WERI-Rb-1 (cell line): Measurements from ENCODE around the gene CCL22.

Source experiments
- DNase-seq: peaks from one replicate; pipeline ENCODE4 v3.0.0-alpha.2; 2020
- H3K27ac ChIP-seq: fragments of 250-450 bp; sonication (Bioruptor Pico); 2 replicates; pipeline ENCODE4 v1.5.1; 2020; ENCODE audit warnings: mild to moderate bottlenecking, moderate library complexity
- H3K27me3 ChIP-seq: fragments of 250-450 bp; sonication (Bioruptor Pico); 2 replicates; pipeline ENCODE4 v1.5.1; 2021; ENCODE audit warnings: mild to moderate bottlenecking, low read depth, moderate library complexity; ENCODE audit not compliant: insufficient read depth, severe bottlenecking
- H3K36me3 ChIP-seq: fragments of 250-450 bp; sonication (Bioruptor Pico); 2 replicates; pipeline ENCODE4 v1.5.1; 2020; ENCODE audit warnings: mild to moderate bottlenecking, moderate library complexity
- H3K4me3 ChIP-seq: 2 replicates; pipeline ENCODE4 v1.5.1; 2011; ENCODE audit warnings: low read depth, mild to moderate bottlenecking, control low read depth, low read length
- H3K9me3 ChIP-seq: fragments of 250-450 bp; sonication (Bioruptor Pico); 2 replicates; pipeline ENCODE4 v1.5.1; 2021; ENCODE audit warnings: mild to moderate bottlenecking, moderate library complexity; ENCODE audit not compliant: severe bottlenecking
- TF ChIP-seq, protein P1 (sequence below): IDR thresholded peaks from 2 replicates; pipeline ENCODE4 v1.5.1; 2011; ENCODE audit warnings: low read depth, mild to moderate bottlenecking, control low read depth, inconsistent platforms, low read length

The CCL22 gene

DNA sequence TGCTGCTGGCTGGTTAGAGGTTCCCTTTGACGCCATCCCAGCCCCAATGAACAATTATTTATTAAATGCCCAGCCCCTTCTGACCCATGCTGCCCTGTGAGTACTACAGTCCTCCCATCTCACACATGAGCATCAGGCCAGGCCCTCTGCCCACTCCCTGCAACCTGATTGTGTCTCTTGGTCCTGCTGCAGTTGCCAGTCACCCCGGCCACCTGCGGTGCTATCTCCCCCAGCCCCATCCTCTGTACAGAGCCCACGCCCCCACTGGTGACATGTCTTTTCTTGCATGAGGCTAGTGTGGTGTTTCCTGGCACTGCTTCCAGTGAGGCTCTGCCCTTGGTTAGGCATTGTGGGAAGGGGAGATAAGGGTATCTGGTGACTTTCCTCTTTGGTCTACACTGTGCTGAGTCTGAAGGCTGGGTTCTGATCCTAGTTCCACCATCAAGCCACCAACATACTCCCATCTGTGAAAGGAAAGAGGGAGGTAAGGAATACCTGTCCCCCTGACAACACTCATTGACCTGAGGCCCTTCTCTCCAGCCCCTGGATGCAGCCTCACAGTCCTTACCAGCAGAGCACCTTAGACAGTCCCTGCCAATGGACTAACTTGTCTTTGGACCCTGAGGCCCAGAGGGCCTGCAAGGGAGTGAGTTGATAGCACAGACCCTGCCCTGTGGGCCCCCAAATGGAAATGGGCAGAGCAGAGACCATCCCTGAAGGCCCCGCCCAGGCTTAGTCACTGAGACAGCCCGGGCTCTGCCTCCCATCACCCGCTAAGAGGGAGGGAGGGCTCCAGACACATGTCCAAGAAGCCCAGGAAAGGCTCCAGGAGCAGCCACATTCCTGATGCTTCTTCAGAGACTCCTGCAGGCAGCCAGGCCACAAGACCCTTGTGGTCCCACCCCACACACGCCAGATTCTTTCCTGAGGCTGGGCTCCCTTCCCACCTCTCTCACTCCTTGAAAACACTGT is 25.0 kb downstream of the CCL22 start:
- Histone ChIP-seq H3K27me3 (no peaks in the 10 kb centered on the region), H3K9me3 (no peaks in the 10 kb centered on the region), H3K27ac (no peak overlapping the region), H3K36me3 (no peaks in the 10 kb centered on the region), H3K4me3 (no peak overlapping the region)
- DNase-seq: no peak
- TF ChIP-seq, protein P1, sequence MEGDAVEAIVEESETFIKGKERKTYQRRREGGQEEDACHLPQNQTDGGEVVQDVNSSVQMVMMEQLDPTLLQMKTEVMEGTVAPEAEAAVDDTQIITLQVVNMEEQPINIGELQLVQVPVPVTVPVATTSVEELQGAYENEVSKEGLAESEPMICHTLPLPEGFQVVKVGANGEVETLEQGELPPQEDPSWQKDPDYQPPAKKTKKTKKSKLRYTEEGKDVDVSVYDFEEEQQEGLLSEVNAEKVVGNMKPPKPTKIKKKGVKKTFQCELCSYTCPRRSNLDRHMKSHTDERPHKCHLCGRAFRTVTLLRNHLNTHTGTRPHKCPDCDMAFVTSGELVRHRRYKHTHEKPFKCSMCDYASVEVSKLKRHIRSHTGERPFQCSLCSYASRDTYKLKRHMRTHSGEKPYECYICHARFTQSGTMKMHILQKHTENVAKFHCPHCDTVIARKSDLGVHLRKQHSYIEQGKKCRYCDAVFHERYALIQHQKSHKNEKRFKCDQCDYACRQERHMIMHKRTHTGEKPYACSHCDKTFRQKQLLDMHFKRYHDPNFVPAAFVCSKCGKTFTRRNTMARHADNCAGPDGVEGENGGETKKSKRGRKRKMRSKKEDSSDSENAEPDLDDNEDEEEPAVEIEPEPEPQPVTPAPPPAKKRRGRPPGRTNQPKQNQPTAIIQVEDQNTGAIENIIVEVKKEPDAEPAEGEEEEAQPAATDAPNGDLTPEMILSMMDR: no peak

DNA sequence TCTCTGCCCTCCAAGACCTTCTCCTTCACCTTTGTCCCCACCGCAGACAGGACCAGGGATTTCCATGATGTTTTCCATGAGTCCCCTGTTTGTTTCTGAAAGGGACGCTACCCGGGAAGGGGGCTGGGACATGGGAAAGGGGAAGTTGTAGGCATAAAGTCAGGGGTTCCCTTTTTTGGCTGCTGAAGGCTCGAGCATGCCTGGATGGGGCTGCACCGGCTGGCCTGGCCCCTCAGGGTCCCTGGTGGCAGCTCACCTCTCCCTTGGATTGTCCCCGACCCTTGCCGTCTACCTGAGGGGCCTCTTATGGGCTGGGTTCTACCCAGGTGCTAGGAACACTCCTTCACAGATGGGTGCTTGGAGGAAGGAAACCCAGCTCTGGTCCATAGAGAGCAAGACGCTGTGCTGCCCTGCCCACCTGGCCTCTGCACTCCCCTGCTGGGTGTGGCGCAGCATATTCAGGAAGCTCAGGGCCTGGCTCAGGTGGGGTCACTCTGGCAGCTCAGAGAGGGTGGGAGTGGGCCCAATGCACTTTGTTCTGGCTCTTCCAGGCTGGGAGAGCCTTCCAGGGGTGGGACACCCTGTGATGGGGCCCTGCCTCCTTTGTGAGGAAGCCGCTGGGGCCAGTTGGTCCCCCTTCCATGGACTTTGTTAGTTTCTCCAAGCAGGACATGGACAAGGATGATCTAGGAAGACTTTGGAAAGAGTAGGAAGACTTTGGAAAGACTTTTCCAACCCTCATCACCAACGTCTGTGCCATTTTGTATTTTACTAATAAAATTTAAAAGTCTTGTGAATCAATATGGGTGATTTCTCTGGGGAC is 25.9 kb downstream of the CCL22 start:
- no peaks in the 10 kb centered on the region for H3K9me3 ChIP-seq
- no peaks in the 10 kb centered on the region for H3K27me3 ChIP-seq
- no peak for DNase-seq
- H3K36me3 ChIP-seq: no peaks in the 10 kb centered on the region
- H3K27ac ChIP-seq: no peak overlapping the region
- no peak overlapping the region for H3K4me3 ChIP-seq
- TF ChIP-seq, protein P1: no peak

DNA sequence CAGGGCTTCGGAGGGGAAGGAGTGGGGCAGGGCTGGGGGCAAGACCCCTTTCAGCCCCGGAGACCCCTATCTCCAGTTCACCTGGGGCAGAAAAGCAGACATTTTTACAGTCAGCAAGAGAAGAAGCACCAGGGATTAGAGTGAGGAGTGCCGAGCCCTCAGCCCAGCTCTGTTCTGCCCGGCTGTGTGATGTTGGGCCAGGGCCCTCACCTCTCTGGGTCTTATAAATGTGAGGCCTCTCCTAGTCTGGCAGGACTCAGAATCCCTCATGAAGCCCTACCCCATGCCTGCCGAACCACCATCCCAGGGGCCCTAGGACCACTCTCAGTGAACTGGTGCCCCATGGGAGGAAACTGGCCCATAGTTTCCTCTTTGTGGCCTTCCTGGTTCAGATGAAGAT is 26.5 kb downstream of the CCL22 start:
- H3K36me3 ChIP-seq: no peaks in the 10 kb centered on the region
- TF ChIP-seq, protein P1: no peak
- H3K27ac ChIP-seq: no peak overlapping the region
- no peaks in the 10 kb centered on the region for H3K9me3 ChIP-seq
- H3K4me3 ChIP-seq: no peak overlapping the region
- H3K27me3 ChIP-seq: no peaks in the 10 kb centered on the region
- DNase-seq: no peak

DNA sequence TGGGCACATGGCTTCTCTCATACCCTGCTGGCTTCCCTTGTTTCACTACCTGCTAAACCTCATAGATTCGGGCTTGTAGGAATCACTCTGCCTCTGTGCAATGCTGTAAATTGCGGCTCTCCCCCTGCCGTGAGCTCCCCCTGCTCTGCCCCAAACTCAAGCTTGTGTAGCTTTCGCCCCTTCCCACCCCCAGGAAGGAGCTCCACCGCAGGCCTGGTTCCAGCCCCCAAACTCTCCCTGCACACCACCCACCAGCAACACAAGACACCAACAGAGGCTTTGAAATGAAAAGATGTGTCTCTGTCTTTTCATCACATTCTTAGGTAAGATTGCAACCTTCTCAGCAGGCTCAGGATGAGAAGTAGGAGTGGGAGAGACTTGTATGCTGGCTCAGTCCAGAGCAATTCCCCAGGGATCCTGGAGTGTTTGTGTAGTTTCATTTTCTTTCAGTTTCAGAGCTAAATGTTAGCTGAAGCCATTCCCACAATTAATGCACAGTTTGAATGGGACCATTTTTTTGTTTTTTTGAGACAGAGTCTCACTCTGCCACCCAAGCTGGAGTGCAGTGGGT is 27.9 kb downstream of the CCL22 start:
- TF ChIP-seq, protein P1: no peak
- Histone ChIP-seq H3K36me3 (no peaks in the 10 kb centered on the region), H3K27me3 (no peaks in the 10 kb centered on the region), H3K9me3 (no peaks in the 10 kb centered on the region), H3K27ac (no peak overlapping the region), H3K4me3 (no peak overlapping the region)
- no peak for DNase-seq

DNA sequence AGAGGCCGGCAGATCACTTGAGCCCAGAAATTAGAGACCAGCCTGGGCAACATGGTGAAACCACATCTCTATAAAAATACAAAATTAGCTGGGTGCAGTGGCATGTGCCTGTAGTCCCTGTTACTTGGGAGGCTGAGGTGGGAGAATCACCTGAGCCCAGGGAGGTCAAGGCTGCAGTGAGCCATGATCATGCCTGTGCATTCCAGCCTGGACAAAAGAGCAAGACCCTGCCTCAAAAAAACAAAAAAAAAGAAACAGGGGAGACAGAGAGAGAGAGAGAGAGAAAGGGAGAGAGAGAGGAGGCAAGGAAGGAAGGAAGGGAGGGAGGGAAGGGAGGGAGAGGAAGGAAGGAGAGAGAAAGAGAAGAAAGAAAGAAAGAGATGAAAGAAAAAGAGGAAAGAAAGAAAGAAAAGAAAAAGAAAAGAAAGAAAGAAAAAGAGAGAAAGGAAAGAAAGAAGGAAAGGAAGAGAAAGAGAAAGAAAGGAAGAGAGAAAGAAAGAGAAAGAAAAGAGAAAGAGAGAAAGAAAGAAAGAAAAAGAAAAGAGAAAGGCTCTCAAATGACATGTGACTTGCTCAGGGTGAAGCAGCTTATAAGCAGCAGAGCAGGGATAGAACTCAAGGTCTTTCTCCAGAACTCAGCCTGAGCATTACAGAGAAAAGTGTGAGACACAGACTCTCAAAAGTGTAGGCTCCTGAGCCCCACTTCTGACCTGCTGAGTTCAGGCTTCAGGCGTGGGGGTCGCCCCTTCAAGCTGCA is 29.2 kb downstream of the CCL22 start:
- Histone ChIP-seq H3K36me3 (no peaks in the 10 kb centered on the region), H3K9me3 (no peaks in the 10 kb centered on the region), H3K4me3 (no peak overlapping the region), H3K27me3 (no peaks in the 10 kb centered on the region), H3K27ac (no peak overlapping the region)
- TF ChIP-seq, protein P1: no peak
- DNase-seq: no peak
